GM21717 (cell line): ENCODE data around the gene ARL5C.

Experiments used
- ATAC-seq: cut with Tn5 transposase; IDR thresholded peaks from one replicate; pipeline ENCODE4 v1.9.1; 2021; ENCODE audit warnings: mild to moderate bottlenecking, moderate library complexity; ENCODE audit not compliant: unreplicated experiment

The ARL5C gene

GRCh38 chr17:39194089-39194984 is 28.4 kb upstream of the ARL5C start:
- no peak for ATAC-seq

GRCh38 chr17:39193346-39193745 is 27.4 kb upstream of the ARL5C start:
- ATAC-seq: no peak

DNA sequence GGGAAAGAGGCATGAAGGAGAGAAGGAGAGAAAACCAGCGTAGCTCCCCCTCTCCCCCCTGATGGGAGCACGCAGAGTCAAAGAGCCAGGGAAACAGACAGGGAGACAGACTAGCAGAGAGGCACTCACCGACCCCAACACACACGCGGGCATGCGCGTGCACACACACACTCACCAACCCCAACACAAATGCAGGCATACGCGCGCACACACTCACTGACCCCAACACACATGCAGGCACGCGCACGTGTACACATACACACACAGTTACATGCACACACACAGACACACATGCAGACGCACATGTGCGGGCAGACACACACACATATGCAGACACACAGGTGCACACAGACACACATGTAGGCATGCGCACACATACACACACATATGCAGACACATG is 26.9 kb upstream of the ARL5C start:
- no peak for ATAC-seq

- no peak for ATAC-seq
Measured at GRCh38 chr17:39191750-39192510, 26.0 kb upstream of the ARL5C start.

GRCh38 chr17:39187152-39187830 is 21.3 kb upstream of the ARL5C start:
- no peak for ATAC-seq

DNA sequence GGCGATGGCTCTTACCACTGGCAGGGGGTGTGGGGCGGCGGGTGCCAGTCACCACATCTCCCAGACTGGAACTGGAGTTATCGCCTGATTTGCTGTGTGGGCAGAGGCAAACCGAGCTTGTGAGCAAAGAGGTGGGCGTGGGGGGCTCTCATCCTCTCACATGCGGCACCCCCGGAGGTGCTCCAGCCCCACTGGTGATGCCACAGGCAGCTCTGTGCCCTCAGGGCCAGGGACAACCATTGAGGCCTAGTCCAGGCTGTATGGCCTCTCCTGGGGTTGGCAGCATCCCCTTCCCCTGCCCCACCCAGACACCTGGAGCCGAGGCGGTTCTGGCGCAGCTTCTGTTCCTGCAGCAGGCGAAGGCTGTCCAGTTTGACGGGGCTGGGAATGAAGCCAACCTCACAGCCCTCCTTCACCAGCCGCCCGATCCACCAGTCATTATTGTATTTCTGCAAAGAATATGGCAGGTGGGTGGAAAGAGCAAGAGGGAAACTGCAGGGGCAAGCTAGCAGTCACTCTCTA is 20.6 kb upstream of the ARL5C start:
- ATAC-seq: no peak

DNA sequence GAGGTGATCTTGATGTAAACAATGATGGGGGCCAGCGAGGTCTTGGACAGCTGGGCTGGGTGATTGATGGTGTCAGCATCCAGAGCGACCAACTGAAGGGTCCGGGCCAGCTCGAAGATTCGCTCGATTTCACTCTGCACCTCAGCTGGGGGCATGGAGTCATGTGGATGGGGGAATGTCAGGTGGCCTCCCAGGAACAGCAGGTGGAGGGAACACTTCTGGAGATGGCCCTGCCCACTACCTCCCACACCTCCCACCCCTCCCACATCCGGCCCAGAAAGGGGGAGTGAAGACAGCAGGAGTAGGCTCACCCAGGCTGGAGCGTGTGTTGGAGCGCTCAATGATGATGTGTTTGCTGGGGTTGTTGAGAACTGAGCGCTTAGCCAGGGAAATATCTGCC is 17.8 kb upstream of the ARL5C start:
- no peak for ATAC-seq

DNA sequence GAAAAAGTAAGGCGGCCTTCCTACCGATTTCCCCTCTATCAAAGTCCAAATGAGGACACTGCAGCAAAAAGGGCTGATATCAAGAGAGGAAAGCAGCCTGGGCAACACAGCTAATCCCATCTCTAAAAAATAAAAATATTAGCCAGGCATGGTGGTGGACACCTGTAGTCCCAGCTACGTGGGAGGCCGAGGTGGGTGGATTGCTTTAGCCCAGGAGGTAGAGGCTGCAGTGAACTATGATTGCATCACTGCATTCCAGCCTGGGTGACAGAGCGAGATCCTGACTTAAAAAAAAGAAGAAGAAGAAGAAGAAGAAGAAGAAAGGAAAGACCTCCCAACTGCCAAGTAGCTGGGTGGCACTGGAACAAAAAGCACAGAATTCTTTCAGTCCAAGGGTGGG is 17.1 kb upstream of the ARL5C start:
- ATAC-seq: no peak

- no peak for ATAC-seq
Measured at GRCh38 chr17:39181303-39181702, 15.3 kb upstream of the ARL5C start.

DNA sequence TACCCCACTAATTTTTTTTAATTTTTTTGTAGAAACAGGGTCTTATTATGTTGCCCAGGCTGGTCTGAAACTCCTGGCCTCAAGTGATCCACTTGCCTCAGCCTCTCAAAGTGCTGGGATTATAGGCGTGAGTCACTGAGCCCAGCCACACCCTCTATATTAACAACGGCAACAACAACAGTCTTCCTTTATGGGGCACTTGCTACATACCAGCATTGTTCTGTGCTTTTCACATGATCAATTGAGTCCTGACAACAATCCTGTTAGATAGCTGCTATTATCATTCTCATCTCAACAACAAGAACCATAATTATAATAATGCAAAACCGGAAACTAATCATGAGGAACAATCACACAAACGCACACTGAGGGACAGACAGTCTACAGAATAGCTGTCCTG is 12.6 kb upstream of the ARL5C start:
- no peak for ATAC-seq

DNA sequence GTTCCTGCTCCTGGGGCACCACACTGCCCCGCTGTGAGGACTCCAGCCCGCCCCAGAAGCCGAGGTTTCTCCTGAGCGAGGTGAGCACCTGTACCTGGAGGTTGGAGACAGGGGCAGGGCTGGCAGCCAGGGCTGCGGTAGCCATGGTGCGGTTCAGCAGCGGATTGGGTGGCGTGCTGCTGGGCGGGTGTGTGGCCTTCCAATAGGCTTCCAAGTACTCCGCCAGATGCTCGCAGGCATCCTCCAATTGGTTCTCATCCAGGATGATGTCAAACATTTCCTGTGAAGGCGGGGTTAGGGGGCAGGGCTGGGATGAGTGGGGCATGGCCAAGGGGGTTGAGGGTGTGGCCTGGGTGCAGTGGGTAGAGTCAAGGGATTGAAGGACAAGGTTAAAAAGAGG is 11.3 kb upstream of the ARL5C start:
- no peak for ATAC-seq

GRCh38 chr17:39175695-39176093 is 9.7 kb upstream of the ARL5C start:
- ATAC-seq: no peak

GRCh38 chr17:39174920-39175694 is 9.1 kb upstream of the ARL5C start:
- ATAC-seq: no peak

DNA sequence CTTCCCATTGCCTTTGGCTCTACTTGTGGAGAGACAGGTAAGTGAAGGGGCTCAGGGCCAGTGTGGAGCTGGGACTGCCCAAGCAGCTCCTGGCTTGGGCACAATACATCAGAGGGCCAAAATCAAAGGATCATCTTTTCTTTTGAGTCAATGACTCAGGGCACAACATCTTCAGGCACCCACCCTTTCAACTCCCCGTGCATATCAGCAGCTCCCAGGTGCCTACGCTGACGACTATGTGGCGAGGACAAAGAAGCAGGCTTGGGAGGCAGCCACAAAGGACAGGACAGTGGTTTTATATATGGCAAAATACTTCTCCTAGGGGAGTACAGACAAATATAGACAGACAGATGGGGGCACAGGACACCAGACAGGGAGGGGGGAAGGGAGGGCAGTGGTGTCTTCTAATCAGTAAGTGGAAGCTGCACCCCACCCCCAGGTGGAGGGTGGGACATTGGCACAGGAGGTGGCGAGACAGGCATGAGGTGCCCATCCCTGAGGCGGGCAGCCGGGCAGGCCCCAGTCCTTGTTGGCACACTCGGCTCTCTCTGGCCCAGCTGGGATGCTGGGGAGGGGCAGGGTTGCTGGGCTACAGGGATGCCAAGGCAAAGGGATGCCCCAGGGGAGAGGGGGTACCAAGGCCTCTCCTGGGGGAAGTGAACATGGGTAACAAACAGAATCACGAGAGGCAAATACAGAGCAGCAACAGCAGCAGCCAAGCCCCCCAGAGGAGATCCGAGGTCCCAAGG is 7.7 kb upstream of the ARL5C start:
- ATAC-seq: no peak

DNA sequence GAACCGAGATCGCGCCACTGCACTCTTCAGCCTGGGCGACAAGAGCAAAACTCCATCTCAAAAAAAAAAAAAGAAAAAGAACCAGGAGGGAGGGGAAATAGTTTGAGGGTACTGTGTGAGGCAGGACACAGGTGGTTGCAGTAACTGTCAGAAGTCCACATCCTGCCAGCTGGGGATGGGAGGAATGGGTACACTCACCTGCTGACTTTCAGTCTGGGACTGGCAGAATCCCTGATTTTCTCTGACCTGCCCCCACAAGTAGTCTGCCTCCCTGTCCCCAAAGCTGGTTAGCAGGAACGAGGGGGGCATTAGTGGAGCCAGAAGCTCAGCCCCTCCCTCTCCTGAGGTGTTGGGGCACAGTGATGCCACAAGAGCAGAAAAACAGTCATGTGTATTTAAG is 7.1 kb upstream of the ARL5C start:
- no peak for ATAC-seq

DNA sequence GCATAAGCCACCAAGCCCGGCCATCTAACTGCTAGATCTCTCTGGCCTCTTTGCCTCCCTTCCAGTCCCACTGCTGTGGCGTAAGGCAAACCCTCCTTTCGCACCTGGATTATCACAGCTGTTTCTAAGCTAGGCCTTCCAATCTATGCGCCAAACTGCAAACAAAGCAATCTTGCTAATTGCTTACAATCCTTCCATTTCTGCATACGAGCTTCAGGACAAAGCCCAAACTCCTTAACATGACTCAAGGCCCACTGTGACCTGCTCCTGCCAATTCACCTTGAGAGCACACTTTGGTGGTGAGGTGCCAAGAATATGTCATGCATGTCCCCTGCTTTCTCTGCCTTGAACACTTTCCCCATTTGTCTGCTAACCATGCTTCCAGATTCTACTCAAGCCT is 6.0 kb upstream of the ARL5C start:
- no peak for ATAC-seq

DNA sequence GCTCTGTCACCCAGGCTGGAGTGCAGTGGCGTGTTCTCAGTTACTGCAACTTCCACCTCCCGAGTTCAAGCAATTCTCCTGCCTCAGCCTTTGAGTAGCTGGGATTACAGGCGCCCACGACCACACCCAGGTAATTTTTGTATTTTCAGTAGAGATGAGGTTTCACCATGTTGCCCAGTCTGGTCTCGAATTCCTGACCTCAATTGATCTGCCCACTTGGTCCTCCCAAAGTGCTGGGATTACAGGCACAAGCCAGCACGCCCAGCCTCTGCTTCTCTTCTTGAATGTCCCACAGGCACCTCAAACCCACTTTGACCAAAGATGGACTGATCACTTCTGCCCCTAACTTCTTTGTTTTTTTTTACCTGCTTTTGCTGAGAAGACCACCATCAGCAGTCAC is 4.6 kb upstream of the ARL5C start:
- no peak for ATAC-seq

- no peak for ATAC-seq
Measured at GRCh38 chr17:39170109-39170508, 4.1 kb upstream of the ARL5C start.

- ATAC-seq: no peak
Measured at GRCh38 chr17:39169518-39169917, 3.6 kb upstream of the ARL5C start.

GRCh38 chr17:39169101-39169500 is 3.1 kb upstream of the ARL5C start:
- ATAC-seq: no peak
